HG03378 (cell line): Measurements from ENCODE around the gene PIAS3.
A peak's percentile ranks its signal among the peaks of the same experiment; 100 is the strongest.

Experiments
- ATAC-seq: cut with Tn5 transposase; IDR thresholded peaks from one replicate; pipeline ENCODE4 v1.9.1; 2021; ENCODE audit warnings: mild to moderate bottlenecking, moderate library complexity; ENCODE audit not compliant: unreplicated experiment

The PIAS3 gene

GRCh38 chr1:145858901-145859490, at the start of gene PIAS3:
TSS of gene PIAS3 (minus strand) at chr1:145859081. CDS start at chr1:145858990, 91 bp downstream.
- ATAC-seq, result peak; percentile 56

GRCh38 chr1:145908653-145909052, 49.8 kb upstream of the PIAS3 start:
- no peak for ATAC-seq

GRCh38 chr1:145906954-145907753, 48.3 kb upstream of the PIAS3 start:
- ATAC-seq, result no peak

GRCh38 chr1:145901312-145902021, 42.6 kb upstream of the PIAS3 start:
- ATAC-seq, result no peak

GRCh38 chr1:145898756-145899155, 39.9 kb upstream of the PIAS3 start:
- no peak for ATAC-seq

- no peak for ATAC-seq
Observed at GRCh38 chr1:145897969-145898368, 39.1 kb upstream of the PIAS3 start.

- ATAC-seq, result no peak
Observed at GRCh38 chr1:145895471-145895870, 36.6 kb upstream of the PIAS3 start.

- no peak for ATAC-seq
Observed at GRCh38 chr1:145893306-145894055, 34.6 kb upstream of the PIAS3 start.

- ATAC-seq, result no peak
Observed at GRCh38 chr1:145892486-145893087, 33.7 kb upstream of the PIAS3 start.

GRCh38 chr1:145891587-145892485, 33.0 kb upstream of the PIAS3 start:
- ATAC-seq, result no peak

GRCh38 chr1:145891143-145891542, 32.3 kb upstream of the PIAS3 start:
- no peak for ATAC-seq

GRCh38 chr1:145889722-145890121, 30.8 kb upstream of the PIAS3 start:
- no peak for ATAC-seq

GRCh38 chr1:145887631-145888030, 28.8 kb upstream of the PIAS3 start:
- ATAC-seq, result no peak

- no peak for ATAC-seq
Observed at GRCh38 chr1:145886816-145887215, 27.9 kb upstream of the PIAS3 start.

GRCh38 chr1:145886390-145886789, 27.5 kb upstream of the PIAS3 start:
- ATAC-seq, result no peak

- peak; percentile 97 for ATAC-seq
Observed at GRCh38 chr1:145885738-145886287, 26.9 kb upstream of the PIAS3 start, which contains the start of gene ANKRD35. TSS of gene ANKRD35 (minus strand) at chr1:145885866. CDS start at chr1:145885758, 108 bp downstream.

- ATAC-seq, result no peak
Observed at GRCh38 chr1:145884675-145885074, 25.8 kb upstream of the PIAS3 start.

GRCh38 chr1:145879775-145880174, 20.9 kb upstream of the PIAS3 start:
- no peak for ATAC-seq

GRCh38 chr1:145878724-145879123, 19.8 kb upstream of the PIAS3 start:
- no peak for ATAC-seq
